Fibroblast of gingiva (primary cell): ENCODE measurements around the gene TAS1R3.

ENCODE experiments used
- DNase-seq: peaks from one replicate; pipeline ENCODE4 v3.0.0-alpha.2; 2011; ENCODE audit warnings: low read depth

TAS1R3 gene

DNA sequence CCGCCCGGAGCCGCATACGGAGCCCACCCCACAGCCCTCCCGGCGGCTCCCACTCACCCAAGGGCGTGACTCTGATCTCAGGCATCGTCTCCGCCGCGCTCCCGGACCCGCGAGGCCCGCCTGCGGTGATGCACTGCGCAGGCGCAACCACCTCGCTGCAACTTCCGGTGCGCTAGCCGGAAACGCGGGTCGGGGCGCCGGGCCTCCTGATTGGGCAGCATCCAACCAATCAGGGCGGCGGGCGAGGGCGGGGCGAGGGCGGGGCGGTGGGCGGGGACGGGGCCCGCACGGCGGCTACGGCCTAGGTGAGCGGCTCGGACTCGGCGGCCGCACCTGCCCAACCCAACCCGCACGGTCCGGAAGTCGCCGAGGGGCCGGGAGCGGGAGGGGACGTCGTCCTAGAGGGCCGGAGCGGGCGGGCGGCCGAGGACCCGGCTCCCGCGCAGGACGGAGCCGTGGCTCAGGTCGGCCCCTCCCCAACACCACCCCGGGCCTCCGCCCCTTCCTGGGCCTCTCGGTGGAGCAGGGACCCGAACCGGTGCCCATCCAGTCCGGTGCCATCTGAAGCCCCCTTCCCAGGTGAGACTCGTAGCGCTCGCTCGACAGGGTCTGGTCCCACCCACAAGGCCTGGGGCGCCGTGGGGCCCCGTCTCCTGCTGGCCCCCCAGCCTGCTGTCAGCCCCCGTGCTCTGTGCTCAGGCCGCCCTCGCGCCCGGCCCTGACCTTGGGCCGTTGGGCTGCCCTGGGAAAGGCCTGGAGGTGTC is 6.4 kb upstream of the TAS1R3 start, which contains the start of the genes CPTP and INTS11:
Gene CPTP, plus strand, starts transcription at position 279 of the 764 bp plus-strand sequence. CDS start 2,109 bp downstream, outside the sequence.
Gene INTS11, minus strand, starts transcription at position 137 of the 764 bp plus-strand sequence. Its CDS starts 52 bp downstream, at position 85.
- peak; percentile 86 for DNase-seq

DNA sequence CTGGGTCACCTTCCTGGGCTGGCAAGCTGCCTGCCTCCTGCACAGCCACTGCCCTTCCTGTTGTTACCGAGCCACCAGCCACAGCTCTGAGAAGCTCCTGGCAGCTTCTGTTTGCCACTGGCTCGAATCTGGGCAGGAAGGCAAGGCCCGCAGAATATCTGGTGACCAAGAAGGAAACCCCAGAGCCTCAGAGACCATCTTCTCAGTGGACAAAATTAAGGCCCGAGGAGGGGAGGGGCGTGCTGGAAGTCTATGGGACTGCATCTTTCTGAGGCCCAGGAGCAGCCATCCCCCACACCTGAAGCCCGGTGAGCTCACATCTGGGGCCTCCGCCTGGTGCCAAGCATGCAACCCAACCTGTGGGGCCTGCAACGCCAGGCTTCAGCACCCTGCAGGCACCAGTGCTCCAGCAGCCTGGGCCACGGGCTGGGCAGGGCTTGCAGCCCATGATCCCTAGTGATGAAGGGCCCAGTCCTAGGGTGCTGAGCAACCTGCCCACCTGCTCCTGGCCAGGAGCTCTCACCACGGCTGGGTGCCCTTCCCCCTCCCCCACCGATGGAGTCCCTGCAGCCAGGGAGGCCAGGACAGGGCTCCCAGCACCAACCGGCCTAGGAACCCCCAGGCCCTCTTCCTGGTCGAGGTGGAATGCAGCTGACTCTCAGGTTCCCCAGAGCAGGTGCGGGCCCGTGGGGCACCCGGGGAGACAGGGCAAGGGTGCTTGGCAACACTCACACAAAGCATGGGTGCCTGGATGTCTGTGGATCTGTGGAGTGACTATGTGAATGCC is 5.6 kb upstream of the TAS1R3 start:
- DNase-seq, result no peak

DNA sequence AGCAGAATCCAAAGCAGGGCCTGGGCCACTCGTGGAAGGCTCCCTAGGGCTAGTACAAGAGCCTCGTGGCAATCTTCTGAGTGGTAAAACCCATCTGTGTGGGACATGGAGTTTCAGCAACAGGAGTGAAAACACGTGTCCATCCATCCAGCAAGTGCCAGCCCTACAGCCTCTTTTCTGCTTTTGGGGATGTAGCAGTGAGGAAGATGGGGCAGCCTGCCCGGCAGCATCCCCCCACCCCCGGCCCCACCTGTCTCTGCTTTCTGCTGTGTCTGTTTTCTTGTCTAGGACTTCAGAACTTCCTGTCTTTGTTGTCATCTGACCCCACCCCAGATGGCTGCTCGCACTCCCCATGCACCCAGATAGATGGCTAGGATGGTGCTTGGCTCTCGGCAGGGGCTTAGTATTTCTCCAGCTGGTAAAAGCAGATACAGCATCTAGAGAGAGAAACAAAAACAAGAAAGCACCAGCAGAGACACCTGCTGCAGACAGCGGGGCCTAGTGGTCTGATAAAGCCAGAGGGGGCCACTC is 4.9 kb upstream of the TAS1R3 start:
- no peak for DNase-seq

DNA sequence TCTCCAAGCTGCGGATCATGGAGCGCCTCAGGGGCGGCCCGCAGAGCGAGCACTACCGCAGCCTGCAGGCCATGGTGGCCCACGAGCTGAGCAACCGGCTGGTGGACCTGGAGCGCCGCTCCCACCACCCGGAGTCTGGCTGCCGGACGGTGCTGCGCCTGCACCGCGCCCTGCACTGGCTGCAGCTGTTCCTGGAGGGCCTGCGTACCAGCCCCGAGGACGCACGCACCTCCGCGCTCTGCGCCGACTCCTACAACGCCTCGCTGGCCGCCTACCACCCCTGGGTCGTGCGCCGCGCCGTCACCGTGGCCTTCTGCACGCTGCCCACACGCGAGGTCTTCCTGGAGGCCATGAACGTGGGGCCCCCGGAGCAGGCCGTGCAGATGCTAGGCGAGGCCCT is 3.8 kb upstream of the TAS1R3 start:
- no peak for DNase-seq

DNA sequence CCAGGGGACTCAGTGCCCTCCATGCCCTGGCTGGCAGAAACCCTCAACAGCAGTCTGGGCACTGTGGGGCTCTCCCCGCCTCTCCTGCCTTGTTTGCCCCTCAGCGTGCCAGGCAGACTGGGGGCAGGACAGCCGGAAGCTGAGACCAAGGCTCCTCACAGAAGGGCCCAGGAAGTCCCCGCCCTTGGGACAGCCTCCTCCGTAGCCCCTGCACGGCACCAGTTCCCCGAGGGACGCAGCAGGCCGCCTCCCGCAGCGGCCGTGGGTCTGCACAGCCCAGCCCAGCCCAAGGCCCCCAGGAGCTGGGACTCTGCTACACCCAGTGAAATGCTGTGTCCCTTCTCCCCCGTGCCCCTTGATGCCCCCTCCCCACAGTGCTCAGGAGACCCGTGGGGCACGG is 2.8 kb upstream of the TAS1R3 start:
- DNase-seq, result no peak

DNA sequence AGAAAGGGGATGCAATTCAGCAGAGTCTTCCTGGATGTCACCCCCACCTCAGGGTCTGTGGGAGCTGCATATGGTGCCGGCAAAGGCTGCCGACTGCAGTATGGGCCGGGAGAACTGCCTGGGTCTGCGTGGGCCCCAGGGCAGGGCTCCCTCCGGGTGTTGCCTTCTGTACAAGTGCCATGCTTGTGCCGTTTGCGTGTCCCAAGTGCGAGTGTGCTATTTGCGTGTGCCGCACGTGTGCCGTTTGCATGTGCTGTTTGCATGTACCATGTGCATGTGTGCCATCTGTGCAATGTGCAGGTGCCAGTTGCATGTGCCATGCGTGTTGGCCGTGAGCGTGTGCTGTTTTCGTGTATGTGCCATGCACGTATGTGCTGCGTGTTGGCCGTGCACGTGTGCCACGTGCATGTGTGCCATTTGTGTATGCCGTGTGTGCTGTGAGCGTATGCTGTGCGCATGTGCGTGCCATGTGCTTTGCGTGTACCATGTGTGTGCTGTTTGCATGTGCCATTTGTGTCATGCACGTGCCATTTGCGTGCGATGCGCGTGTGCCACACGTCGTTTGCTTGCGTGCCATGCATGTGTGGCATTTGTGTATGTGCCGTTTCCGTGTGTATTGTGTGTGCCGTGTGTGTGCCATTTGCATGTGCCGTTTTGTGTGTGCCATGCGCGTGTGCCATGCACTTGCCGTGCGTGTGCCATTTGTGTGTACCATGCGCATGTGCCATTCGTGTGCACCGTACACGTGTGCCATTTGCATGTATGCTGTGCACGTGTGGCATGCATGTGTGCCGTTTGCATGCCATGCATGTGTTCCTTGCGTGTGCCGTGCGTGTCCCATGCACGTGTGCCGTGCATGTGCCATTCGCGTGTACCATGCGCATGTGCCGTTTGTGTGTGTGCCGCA is 1.5 kb upstream of the TAS1R3 start:
- DNase-seq, result no peak

DNA sequence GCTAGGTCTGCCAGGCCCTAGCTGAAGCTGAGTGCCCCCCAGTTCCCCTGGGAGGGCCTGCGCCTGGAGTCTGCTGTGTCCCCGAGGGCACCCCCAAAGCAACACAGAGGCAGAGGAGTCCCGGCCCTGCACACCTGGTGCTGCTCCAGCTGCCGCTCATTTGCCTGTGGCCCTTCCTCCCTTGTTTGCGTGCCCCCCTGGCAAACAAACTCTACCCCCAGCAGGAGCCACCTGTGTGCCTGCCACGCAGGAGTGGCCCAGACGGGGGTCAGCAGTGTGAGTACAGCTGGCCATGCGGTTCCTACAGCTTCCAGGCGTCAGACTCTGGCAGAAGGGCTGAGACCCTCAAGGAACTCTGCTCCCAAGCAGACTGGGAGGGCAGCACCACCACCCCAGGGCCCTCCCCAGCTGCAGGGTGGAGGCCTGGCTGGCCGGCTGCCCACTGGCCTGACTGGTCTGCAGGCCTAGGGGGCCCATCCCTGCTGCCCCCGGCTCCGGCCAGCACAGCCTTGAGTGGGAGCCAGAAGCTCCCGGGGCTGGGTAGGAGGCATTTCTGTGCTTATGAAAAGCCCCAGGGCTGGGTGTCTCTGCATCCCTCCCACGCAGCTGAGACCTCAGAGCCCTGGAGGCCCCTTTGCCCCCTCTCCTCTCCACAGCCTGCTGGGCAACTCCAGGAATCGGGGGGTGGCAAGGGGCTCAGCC is 563 bp upstream of the TAS1R3 start:
- no peak for DNase-seq

DNA sequence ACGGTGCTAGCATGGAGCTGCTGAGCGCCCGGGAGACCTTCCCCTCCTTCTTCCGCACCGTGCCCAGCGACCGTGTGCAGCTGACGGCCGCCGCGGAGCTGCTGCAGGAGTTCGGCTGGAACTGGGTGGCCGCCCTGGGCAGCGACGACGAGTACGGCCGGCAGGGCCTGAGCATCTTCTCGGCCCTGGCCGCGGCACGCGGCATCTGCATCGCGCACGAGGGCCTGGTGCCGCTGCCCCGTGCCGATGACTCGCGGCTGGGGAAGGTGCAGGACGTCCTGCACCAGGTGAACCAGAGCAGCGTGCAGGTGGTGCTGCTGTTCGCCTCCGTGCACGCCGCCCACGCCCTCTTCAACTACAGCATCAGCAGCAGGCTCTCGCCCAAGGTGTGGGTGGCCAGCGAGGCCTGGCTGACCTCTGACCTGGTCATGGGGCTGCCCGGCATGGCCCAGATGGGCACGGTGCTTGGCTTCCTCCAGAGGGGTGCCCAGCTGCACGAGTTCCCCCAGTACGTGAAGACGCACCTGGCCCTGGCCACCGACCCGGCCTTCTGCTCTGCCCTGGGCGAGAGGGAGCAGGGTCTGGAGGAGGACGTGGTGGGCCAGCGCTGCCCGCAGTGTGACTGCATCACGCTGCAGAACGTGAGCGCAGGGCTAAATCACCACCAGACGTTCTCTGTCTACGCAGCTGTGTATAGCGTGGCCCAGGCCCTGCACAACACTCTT is 1.1 kb downstream of the TAS1R3 start:
- no peak for DNase-seq

DNA sequence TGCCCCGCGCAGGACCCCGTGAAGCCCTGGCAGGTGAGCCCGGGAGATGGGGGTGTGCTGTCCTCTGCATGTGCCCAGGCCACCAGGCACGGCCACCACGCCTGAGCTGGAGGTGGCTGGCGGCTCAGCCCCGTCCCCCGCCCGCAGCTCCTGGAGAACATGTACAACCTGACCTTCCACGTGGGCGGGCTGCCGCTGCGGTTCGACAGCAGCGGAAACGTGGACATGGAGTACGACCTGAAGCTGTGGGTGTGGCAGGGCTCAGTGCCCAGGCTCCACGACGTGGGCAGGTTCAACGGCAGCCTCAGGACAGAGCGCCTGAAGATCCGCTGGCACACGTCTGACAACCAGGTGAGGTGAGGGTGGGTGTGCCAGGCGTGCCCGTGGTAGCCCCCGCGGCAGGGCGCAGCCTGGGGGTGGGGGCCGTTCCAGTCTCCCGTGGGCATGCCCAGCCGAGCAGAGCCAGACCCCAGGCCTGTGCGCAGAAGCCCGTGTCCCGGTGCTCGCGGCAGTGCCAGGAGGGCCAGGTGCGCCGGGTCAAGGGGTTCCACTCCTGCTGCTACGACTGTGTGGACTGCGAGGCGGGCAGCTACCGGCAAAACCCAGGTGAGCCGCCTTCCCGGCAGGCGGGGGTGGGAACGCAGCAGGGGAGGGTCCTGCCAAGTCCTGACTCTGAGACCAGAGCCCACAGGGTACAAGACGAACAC is 1.8 kb downstream of the TAS1R3 start:
- DNase-seq, result no peak

DNA sequence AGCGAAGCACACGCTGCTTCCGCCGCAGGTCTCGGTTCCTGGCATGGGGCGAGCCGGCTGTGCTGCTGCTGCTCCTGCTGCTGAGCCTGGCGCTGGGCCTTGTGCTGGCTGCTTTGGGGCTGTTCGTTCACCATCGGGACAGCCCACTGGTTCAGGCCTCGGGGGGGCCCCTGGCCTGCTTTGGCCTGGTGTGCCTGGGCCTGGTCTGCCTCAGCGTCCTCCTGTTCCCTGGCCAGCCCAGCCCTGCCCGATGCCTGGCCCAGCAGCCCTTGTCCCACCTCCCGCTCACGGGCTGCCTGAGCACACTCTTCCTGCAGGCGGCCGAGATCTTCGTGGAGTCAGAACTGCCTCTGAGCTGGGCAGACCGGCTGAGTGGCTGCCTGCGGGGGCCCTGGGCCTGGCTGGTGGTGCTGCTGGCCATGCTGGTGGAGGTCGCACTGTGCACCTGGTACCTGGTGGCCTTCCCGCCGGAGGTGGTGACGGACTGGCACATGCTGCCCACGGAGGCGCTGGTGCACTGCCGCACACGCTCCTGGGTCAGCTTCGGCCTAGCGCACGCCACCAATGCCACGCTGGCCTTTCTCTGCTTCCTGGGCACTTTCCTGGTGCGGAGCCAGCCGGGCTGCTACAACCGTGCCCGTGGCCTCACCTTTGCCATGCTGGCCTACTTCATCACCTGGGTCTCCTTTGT is 2.6 kb downstream of the TAS1R3 start:
- DNase-seq, result no peak

DNA sequence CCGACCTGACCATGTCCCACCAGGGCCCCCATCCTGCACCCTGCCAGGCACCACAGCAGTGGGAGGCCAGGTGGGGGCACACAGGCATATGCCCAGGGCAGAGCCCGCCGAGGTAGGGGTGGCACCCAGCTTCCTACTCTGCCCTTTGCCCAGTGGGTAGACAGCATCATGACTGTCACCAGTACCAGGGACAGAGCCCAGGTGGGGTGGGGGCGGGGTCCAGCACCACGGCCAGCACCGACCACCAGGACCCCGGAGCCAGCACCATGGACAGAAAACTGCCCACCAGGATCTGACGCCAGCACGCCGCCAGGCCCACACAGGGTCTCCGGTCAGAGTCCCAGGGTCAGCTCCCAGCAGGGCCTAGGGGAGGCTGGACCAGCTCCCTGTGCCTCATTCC is 3.8 kb downstream of the TAS1R3 start:
- no peak for DNase-seq

DNA sequence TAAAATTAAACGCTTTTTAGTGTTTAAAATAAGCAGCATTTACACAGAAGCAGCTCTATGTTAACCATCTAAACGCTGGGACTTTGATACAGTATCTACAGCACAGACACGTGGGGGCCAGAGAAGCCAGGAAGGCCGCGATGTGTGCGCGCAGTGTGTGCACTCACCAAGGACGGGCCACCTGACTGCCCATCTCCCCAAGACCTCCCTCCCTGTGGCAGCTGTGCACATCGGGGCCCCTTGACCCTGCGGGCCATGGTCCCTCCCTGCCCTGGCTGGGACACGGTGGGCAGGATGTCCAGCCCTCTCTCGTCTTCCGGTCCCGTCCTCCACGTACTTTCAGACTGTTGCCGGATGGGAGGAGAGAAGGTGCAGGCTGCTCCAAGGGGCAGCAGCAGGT is 4.2 kb downstream of the TAS1R3 start:
- no peak for DNase-seq

DNA sequence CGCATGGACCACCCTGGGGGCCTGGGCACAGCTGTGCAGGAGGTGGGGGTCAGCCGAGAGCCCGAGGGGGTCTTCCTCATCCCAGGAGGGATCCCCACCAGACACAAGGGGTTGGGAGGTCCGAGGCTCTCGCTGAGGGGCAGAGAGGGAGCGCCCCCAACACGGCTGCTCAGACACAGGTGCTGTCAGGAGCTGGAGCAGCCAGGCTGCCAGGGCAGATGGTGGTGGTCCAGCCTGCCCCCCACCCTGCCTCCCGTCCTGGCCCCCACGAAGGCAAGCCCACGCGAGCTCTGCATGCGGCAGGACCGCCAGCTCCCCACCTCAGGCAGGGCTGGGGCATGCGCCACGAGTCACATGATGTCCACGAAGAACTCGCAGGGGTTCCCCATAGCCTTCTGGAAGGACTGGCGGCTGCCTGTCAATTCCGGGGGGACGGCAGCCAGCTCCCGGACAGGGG is 4.7 kb downstream of the TAS1R3 start:
- no peak for DNase-seq

DNA sequence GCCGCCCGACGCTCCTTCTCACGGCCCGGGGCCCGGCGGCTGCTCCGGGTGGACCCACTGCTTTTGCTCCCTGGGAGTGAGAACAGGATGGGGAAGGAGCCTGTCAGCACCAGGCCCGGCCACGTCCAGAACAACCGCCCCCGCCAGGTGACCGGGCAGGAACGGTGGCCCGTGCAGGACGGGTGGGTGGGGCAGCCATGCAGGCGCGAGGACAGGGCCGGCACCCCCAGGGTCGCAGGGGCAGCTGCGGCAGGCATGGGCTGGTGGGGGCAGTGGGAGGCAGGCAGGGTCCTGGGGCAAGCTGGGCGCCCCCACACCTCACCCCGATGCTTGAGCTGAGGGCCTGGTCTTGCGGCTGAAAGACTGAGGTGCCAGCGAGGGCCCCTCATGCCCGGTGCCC is 5.4 kb downstream of the TAS1R3 start:
- no peak for DNase-seq

DNA sequence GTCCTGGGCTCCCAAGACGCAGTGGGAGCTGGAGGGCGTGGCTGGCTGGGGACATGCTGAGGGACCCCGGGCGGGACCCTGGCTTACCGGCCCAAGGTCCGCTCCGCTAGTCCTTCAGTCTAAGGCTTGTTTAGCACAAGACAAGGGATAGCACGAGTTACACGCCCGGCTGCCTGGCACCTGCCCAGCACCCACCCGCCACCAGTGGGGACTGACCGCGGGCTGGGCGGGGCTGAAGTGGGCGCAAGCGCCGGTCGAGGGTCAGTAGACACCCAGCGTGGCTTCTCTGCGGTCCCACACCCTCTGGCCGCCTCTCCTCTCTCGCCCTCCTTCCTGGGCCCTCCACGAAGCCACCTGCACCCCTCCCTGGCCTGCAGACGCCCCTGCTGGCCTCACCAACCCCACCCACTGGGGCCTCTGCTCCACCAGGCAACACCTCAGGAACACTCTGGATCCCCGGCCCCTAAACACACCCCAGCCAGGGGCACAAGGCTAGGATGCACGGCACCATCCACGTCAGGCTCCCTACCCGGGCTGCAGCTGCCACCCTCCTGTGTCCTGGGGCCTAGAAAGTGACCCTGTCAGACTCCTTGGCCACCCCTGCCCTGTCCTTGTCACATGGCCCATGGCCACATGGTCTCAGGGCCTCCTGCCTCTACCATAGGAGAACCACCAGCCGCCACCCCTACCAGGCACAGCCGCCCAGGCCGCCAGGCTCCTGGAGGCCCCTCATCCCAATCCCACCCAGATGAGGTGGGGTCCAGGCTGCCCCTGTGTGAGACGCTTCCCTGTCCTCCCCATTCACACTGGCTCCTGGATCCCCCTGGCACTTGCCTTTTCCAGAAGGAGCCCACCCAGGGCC is 6.1 kb downstream of the TAS1R3 start:
- no peak for DNase-seq

DNA sequence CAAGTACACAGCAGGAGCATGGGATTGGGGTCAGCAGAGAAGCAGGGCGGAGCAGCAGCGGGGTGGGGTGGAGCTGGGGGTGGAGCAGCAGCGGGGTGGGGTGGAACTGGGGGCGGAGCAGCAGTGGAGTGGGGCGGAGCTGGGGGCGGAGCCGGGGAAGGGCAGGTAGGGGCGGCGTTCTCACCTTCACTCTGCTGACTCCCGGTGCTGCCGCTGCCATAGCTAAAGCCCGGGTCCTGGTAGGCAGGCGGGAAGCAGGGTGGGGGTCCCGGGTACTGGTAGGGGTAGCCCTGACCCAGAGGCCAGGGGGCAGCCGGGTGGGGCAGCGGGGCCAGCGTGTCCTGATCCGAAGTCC is 6.7 kb downstream of the TAS1R3 start:
- DNase-seq, result no peak

DNA sequence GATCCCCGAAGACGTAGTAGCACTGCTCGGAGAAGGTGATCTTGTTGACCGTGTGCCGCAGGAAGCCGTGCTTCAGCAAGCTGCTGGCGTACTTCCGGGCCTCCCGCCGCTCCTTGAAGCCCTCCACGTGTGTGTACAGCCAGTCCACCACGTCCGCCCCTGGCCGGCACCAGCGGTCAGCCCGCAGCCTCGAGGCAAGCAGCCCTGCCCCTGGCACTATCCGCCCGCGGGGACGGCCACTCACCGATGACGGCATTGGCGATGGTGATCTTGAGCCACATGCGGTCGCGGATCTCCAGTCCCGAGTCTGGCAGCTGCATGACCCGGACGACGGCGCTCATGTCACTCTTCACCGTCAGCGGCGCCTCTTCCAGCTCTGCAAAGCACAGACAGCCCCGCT is 7.2 kb downstream of the TAS1R3 start:
- DNase-seq, result no peak

DNA sequence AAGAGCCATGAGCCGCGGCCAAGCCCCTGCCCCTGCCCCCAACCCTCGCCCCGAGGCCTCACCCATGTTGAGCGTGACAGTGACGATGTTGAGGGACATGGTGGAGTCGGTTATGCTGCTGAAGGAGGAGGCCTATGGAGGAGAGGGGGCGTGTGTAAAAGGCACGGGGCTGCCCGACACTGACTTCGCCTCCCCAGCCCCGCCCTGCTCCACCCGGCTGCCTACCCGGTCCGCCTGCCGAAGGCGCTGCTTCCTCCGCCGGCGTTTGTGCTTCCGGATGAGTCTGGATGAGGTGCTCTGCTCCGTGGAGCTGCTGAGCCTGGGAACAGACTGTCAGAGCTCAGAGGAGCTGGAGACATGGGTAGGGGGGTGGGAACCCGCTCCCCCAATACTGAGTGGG is 9.1 kb downstream of the TAS1R3 start:
- no peak for DNase-seq
